ENCODE results near the gene CNNM1.

Gene CNNM1

GRCh38 chr10:99329304-99329553 is at the start of gene CNNM1:
Gene CNNM1, plus strand, starts transcription at chr10:99329356. Its CDS starts 32 bp downstream, at chr10:99329388.
- no peak for DNase-seq (ENCODE audit: extremely low spot score)
- ChIA-PET CTCF (no interaction called here), POLR2A (interaction anchor here (0.8 to 1.7 kb wide), 7 partner anchors 8 to 102 kb away, joined by 3 to 5 read pairs (median 4); partner anchors contain the start of gene GOT1)
- peak; percentile 76 for TF ChIP-seq L3MBTL2 (conservative IDR thresholded peaks at IDR 0.05)
- TF ChIP-seq SUZ12 (IDR thresholded peaks at IDR 0.05): no peak
- TF ChIP-seq LEF1 (IDR thresholded peaks at IDR 0.05; ENCODE audit: borderline replicate concordance): no peak
- TF ChIP-seq NFRKB (IDR thresholded peaks at IDR 0.05): no peak
- TF ChIP-seq ELF4 (IDR thresholded peaks at IDR 0.05): no peak

GRCh38 chr10:99279626-99280111 is 49.5 kb upstream of the CNNM1 start:
- CTCF ChIA-PET: no interaction called here
- no peak for DNase-seq (ENCODE audit: extremely low spot score)
- no peak for TF ChIP-seq ZNF384 (IDR thresholded peaks at IDR 0.05)
- POLR2A ChIA-PET: interaction anchor here (0.6 to 1.1 kb wide), 2 partner anchors 50 to 819 kb away, joined by 3 to 5 read pairs; partner anchors contain the start of gene CNNM1

- ChIA-PET CTCF (interaction anchor here (0.5 kb wide), 1 partner anchor 78 kb away, joined by 3 read pairs; no protein-coding TSS in a partner anchor), POLR2A (no interaction called here)
- no peak for DNase-seq (ENCODE audit: extremely low spot score)
- TF ChIP-seq FOXA1 (IDR thresholded peaks at IDR 0.05): no peak
Observed at GRCh38 chr10:99280472-99280871, 48.7 kb upstream of the CNNM1 start.

- no peak for TF ChIP-seq SUZ12 (IDR thresholded peaks at IDR 0.05)
- TF ChIP-seq LEF1 (IDR thresholded peaks at IDR 0.05; ENCODE audit: borderline replicate concordance): no peak
- no peak for TF ChIP-seq CTBP1 (IDR thresholded peaks at IDR 0.05; ENCODE audit: borderline replicate concordance)
- no peak for TF ChIP-seq SP1 (IDR thresholded peaks at IDR 0.05)
- TF ChIP-seq ELF4 (IDR thresholded peaks at IDR 0.05): no peak
- TF ChIP-seq FOXA1 (IDR thresholded peaks at IDR 0.05): no peak
- no peak for TF ChIP-seq L3MBTL2 (conservative IDR thresholded peaks at IDR 0.05)
- no peak for TF ChIP-seq FOXK2 (IDR thresholded peaks at IDR 0.05)
- TF ChIP-seq ARNT (IDR thresholded peaks at IDR 0.05): no peak
- TF ChIP-seq NFRKB (IDR thresholded peaks at IDR 0.05): no peak
- TF ChIP-seq HDGF (IDR thresholded peaks at IDR 0.05; ENCODE audit: borderline replicate concordance): no peak
- TF ChIP-seq PKNOX1 (IDR thresholded peaks at IDR 0.05): no peak
- no peak for TF ChIP-seq TARDBP (IDR thresholded peaks at IDR 0.05)
- TF ChIP-seq ZNF384 (IDR thresholded peaks at IDR 0.05): no peak
- no peak for TF ChIP-seq FOXM1 (IDR thresholded peaks at IDR 0.05; ENCODE audit: borderline replicate concordance)
- TF ChIP-seq BHLHE40 (IDR thresholded peaks at IDR 0.05; ENCODE audit: borderline replicate concordance): no peak
- no peak for DNase-seq (ENCODE audit: extremely low spot score)
- CTCF ChIA-PET: no interaction called here
- POLR2A ChIA-PET: no interaction called here
Observed at GRCh38 chr10:99285881-99286280, 43.3 kb upstream of the CNNM1 start.

- ChIA-PET POLR2A (no interaction called here), CTCF (no interaction called here)
- no peak for TF ChIP-seq PKNOX1 (IDR thresholded peaks at IDR 0.05)
- TF ChIP-seq ARNT (IDR thresholded peaks at IDR 0.05): no peak
- TF ChIP-seq HDGF (IDR thresholded peaks at IDR 0.05; ENCODE audit: borderline replicate concordance): no peak
- no peak for TF ChIP-seq SUZ12 (IDR thresholded peaks at IDR 0.05)
- no peak for TF ChIP-seq SP1 (IDR thresholded peaks at IDR 0.05)
- TF ChIP-seq BHLHE40 (IDR thresholded peaks at IDR 0.05; ENCODE audit: borderline replicate concordance): no peak
- TF ChIP-seq L3MBTL2 (conservative IDR thresholded peaks at IDR 0.05): no peak
- no peak for TF ChIP-seq FOXK2 (IDR thresholded peaks at IDR 0.05)
- no peak for DNase-seq (ENCODE audit: extremely low spot score)
Observed at GRCh38 chr10:99290306-99290705, 38.9 kb upstream of the CNNM1 start.

GRCh38 chr10:99292159-99292558 is 37.0 kb upstream of the CNNM1 start:
- ChIA-PET CTCF (no interaction called here), POLR2A (no interaction called here)
- TF ChIP-seq ARNT (IDR thresholded peaks at IDR 0.05): no peak
- DNase-seq (ENCODE audit: extremely low spot score): no peak

- TF ChIP-seq FOXA1 (IDR thresholded peaks at IDR 0.05): no peak
- no peak for TF ChIP-seq FOXM1 (IDR thresholded peaks at IDR 0.05; ENCODE audit: borderline replicate concordance)
- TF ChIP-seq SUZ12 (IDR thresholded peaks at IDR 0.05): no peak
- TF ChIP-seq PKNOX1 (IDR thresholded peaks at IDR 0.05): no peak
- no peak for TF ChIP-seq ARNT (IDR thresholded peaks at IDR 0.05)
- TF ChIP-seq SP1 (IDR thresholded peaks at IDR 0.05): no peak
- TF ChIP-seq NFRKB (IDR thresholded peaks at IDR 0.05): no peak
- no peak for TF ChIP-seq BHLHE40 (IDR thresholded peaks at IDR 0.05; ENCODE audit: borderline replicate concordance)
- TF ChIP-seq ZNF384 (IDR thresholded peaks at IDR 0.05): no peak
- TF ChIP-seq TARDBP (IDR thresholded peaks at IDR 0.05): no peak
- no peak for TF ChIP-seq LEF1 (IDR thresholded peaks at IDR 0.05; ENCODE audit: borderline replicate concordance)
- TF ChIP-seq CTBP1 (IDR thresholded peaks at IDR 0.05; ENCODE audit: borderline replicate concordance): no peak
- no peak for TF ChIP-seq FOXK2 (IDR thresholded peaks at IDR 0.05)
- no peak for DNase-seq (ENCODE audit: extremely low spot score)
- CTCF ChIA-PET: no interaction called here
- POLR2A ChIA-PET: no interaction called here
Observed at GRCh38 chr10:99296605-99297004, 32.6 kb upstream of the CNNM1 start.

- peak; percentile 46 for DNase-seq (ENCODE audit: extremely low spot score)
- ChIA-PET POLR2A (no interaction called here), CTCF (no interaction called here)
- TF ChIP-seq NFRKB (IDR thresholded peaks at IDR 0.05): no peak
- no peak for TF ChIP-seq HDGF (IDR thresholded peaks at IDR 0.05; ENCODE audit: borderline replicate concordance)
- TF ChIP-seq BHLHE40 (IDR thresholded peaks at IDR 0.05; ENCODE audit: borderline replicate concordance): no peak
- TF ChIP-seq L3MBTL2 (conservative IDR thresholded peaks at IDR 0.05): no peak
- TF ChIP-seq FOXM1 (IDR thresholded peaks at IDR 0.05; ENCODE audit: borderline replicate concordance): no peak
- TF ChIP-seq FOXA1 (IDR thresholded peaks at IDR 0.05): no peak
- no peak for TF ChIP-seq SUZ12 (IDR thresholded peaks at IDR 0.05)
- TF ChIP-seq LEF1 (IDR thresholded peaks at IDR 0.05; ENCODE audit: borderline replicate concordance): no peak
- TF ChIP-seq ELF4 (IDR thresholded peaks at IDR 0.05): no peak
- no peak for TF ChIP-seq PKNOX1 (IDR thresholded peaks at IDR 0.05)
Observed at GRCh38 chr10:99297033-99297432, 32.1 kb upstream of the CNNM1 start.

Data from HEK293T (cell line).